SU-DHL-6 (cell line): ENCODE data around the gene DSTYK.

ENCODE experiments used
- EZH2phosphoT487 ChIP-seq: fragments of 200-600 bp; sonication (generic), shearing (Covaris generic); conservative IDR thresholded peaks from 2 replicates; pipeline ENCODE4 v1.6.1; 2018; ENCODE audit warnings: mild to moderate bottlenecking, antibody characterized with exemption, low read length, moderate library complexity, mixed read lengths
- TF ChIP-seq, protein P1 (sequence below): fragments of 200-600 bp; sonication (generic); IDR thresholded peaks from one replicate; pipeline ENCODE4 v1.5.1; 2017; ENCODE audit warnings: antibody characterized with exemption, mild to moderate bottlenecking, low read length, moderate library complexity; ENCODE audit not compliant: insufficient read depth, poor library complexity, severe bottlenecking

DNA sequence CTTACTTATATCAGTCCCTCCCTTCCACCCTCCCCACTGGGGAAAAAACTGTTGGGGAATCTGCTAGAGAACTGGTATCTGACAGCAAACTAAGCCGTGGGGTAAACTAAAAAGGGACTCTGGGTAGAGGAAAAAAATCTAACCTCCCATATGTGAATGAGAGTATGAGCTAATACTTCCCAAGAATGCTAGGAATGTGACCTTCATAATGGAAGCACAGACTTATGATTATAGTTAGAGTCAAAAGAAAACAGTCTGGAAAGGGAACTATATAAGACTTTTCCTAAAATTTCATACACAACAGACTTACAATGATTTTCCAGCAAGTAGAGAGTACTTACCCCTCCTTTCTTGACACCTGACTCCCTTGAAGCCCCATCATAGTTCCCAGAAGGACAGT, 66.8 kb downstream of the DSTYK start:
- TF ChIP-seq, protein P1, sequence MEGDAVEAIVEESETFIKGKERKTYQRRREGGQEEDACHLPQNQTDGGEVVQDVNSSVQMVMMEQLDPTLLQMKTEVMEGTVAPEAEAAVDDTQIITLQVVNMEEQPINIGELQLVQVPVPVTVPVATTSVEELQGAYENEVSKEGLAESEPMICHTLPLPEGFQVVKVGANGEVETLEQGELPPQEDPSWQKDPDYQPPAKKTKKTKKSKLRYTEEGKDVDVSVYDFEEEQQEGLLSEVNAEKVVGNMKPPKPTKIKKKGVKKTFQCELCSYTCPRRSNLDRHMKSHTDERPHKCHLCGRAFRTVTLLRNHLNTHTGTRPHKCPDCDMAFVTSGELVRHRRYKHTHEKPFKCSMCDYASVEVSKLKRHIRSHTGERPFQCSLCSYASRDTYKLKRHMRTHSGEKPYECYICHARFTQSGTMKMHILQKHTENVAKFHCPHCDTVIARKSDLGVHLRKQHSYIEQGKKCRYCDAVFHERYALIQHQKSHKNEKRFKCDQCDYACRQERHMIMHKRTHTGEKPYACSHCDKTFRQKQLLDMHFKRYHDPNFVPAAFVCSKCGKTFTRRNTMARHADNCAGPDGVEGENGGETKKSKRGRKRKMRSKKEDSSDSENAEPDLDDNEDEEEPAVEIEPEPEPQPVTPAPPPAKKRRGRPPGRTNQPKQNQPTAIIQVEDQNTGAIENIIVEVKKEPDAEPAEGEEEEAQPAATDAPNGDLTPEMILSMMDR, result no peak
- TF ChIP-seq EZH2phosphoT487, result no peak
